MCF 10A (cell line): ENCODE results near the gene SRGAP3. TPM values are rescaled to one million over a fixed set of nuclear protein-coding genes. Genes with fewer than 3 reads are reported as not detected.

Experiments used
- BruUV-seq: library from RNA; stranded (reverse); fragments of 400-500 nt; replicated peaks from 2 replicates; lab custom pipeline; 2021; lab: Mats Ljungman, UMichigan
- CTCF ChIA-PET: fragments of 300-600 bp; sonication (Branson Sonifier 250); formaldehyde crosslinking; extraction: SDS; loops from one replicate; lab custom pipeline; 2021; ENCODE audit warnings: antibody characterized with exemption, inconsistent platforms; lab: Yijun Ruan, JAX
- POLR2A ChIA-PET: fragments of 300-600, 350-650 bp; sonication (Branson Sonifier 250); formaldehyde crosslinking; extraction: SDS; loops from one replicate; lab custom pipeline; 2020; ENCODE audit warnings: antibody characterized with exemption, inconsistent platforms; lab: Yijun Ruan, JAX
- DNase-seq: peaks from one replicate; pipeline ENCODE4 v3.0.0-alpha.2; 2018; ENCODE audit not compliant: unreplicated experiment
- H3K27ac Mint-ChIP-seq: one replicate; pipeline ENCODE4 v1.8.0; 2022; ENCODE audit warnings: mild to moderate bottlenecking, low read depth, mixed read lengths; ENCODE audit not compliant: unreplicated experiment
- H3K27me3 Mint-ChIP-seq: one replicate; pipeline ENCODE4 v1.8.0; 2022; ENCODE audit warnings: mixed read lengths; ENCODE audit not compliant: insufficient read depth, unreplicated experiment
- H3K36me3 Mint-ChIP-seq: one replicate; pipeline ENCODE4 v1.8.0; 2022; ENCODE audit warnings: mild to moderate bottlenecking, moderate library complexity, mixed read lengths; ENCODE audit not compliant: insufficient read depth, unreplicated experiment
- H3K4me1 Mint-ChIP-seq: one replicate; pipeline ENCODE4 v1.8.0; 2022; ENCODE audit warnings: mixed read lengths; ENCODE audit not compliant: insufficient read depth, unreplicated experiment
- H3K4me3 Mint-ChIP-seq: one replicate; pipeline ENCODE4 v1.8.0; 2022; ENCODE audit warnings: mild to moderate bottlenecking, moderate library complexity, mixed read lengths; ENCODE audit not compliant: unreplicated experiment
- H3K9me3 Mint-ChIP-seq: one replicate; pipeline ENCODE4 v1.8.0; 2022; ENCODE audit warnings: mixed read lengths; ENCODE audit not compliant: unreplicated experiment
- intact Hi-C: fragments of 100-400 bp; cut with micrococcal nuclease; formaldehyde crosslinking; loops from 2 replicates; pipeline ENCODE4 v1.14.1; 2022
- total RNA-seq: library from RNA; stranded (reverse); gene quantifications from 2 replicates; pipeline ENCODE4 v1.2.3, GENCODE V29; 2022
- TF ChIP-seq, protein P1 (sequence below): fragments of 200-600 bp; IDR thresholded peaks from one replicate; pipeline ENCODE4 v1.8.0; 2022; ENCODE audit warnings: antibody characterized with exemption, mild to moderate bottlenecking; ENCODE audit not compliant: unreplicated experiment

SRGAP3 gene
- total RNA-seq, 1 experiment from 2014 or later: 19.8 TPM

DNA sequence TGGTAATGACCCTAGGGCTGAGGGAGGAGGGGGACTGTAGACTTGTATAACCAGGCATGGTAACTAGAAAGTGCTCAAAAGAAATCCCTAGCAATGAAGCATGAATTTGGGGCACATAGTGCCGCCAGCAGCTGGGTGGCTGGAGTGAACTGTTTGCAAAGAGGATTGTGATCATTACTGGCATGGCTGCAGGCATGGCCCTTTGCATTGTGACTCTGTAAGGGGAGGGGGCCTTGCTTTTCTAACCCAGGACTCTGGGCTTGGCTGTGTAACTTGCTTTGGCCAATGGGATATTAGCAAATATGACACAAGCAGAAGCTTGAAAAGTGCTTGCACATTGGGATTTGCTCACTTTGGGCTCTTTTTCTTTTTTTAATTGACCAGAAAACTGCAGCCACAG is 173.7 kb downstream of the SRGAP3 start:
- DNase-seq: no peak
- intact Hi-C loops: no loop called here
- ChIA-PET CTCF (interaction anchor here (1.4 kb wide), 1 partner anchor 226 kb away, joined by 5 read pairs; no protein-coding TSS in a partner anchor), POLR2A (no interaction called here)
- no peaks in the 10 kb centered on the region for H3K9me3 Mint-ChIP-seq
- H3K27ac Mint-ChIP-seq: no peak overlapping the region
- H3K4me1 Mint-ChIP-seq: peaks cover 16% of the 10 kb centered on the region
- no peaks in the 10 kb centered on the region for H3K27me3 Mint-ChIP-seq
- no TSS peak for BruUV-seq
- no peak overlapping the region for H3K4me3 Mint-ChIP-seq
- H3K36me3 Mint-ChIP-seq: peaks cover 26% of the 10 kb centered on the region
- TF ChIP-seq, protein P1, sequence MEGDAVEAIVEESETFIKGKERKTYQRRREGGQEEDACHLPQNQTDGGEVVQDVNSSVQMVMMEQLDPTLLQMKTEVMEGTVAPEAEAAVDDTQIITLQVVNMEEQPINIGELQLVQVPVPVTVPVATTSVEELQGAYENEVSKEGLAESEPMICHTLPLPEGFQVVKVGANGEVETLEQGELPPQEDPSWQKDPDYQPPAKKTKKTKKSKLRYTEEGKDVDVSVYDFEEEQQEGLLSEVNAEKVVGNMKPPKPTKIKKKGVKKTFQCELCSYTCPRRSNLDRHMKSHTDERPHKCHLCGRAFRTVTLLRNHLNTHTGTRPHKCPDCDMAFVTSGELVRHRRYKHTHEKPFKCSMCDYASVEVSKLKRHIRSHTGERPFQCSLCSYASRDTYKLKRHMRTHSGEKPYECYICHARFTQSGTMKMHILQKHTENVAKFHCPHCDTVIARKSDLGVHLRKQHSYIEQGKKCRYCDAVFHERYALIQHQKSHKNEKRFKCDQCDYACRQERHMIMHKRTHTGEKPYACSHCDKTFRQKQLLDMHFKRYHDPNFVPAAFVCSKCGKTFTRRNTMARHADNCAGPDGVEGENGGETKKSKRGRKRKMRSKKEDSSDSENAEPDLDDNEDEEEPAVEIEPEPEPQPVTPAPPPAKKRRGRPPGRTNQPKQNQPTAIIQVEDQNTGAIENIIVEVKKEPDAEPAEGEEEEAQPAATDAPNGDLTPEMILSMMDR: no peak

DNA sequence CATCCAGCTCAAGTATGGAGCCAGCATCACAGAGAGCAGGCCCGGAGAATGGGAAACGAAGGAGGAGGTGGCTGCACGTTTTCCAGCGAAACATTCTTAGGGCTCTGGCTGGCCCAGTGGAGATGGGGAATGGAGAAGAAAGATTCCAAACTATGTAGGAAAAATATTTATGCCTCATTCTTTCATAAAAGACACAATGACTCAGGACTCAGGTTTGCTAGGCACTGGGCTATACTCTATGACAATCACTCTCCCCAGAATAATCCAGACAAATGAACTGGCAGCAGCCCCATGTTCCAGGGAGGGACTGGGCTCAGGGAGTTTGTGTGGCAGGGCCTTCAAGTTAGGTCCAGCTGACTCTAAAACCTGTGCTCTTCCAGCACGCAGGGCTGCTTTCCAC is 175.4 kb downstream of the SRGAP3 start:
- ChIA-PET CTCF (interaction anchor here (1.2 kb wide), 1 partner anchor 175 kb away, joined by 5 read pairs; the partner anchor contains the start of gene SRGAP3), POLR2A (no interaction called here)
- H3K27ac Mint-ChIP-seq: no peak overlapping the region
- BruUV-seq: no TSS peak
- TF ChIP-seq, protein P1: no peak
- intact Hi-C loops: no loop called here
- no peak overlapping the region for H3K4me3 Mint-ChIP-seq
- peaks cover 13% of the 10 kb centered on the region for H3K36me3 Mint-ChIP-seq
- H3K9me3 Mint-ChIP-seq: no peaks in the 10 kb centered on the region
- no peak for DNase-seq
- no peaks in the 10 kb centered on the region for H3K27me3 Mint-ChIP-seq
- H3K4me1 Mint-ChIP-seq: peaks cover 2% of the 10 kb centered on the region

DNA sequence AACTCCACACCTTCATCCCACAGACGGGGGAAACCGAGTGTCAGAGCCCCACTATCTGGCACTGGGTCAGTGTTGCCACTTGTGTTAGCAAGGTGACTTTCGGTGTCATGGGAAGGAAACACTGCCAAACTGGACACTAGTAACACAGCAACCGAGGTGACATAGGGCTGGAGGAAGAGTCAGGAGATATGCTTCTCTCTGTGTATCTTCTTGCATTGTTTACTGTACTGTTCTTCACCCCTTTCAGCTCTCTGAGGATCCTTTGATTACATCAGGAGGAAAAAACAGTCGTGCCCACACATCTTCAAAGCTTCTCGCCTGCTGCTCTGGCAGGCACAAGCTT is 176.8 kb downstream of the SRGAP3 start:
- H3K27me3 Mint-ChIP-seq: no peaks in the 10 kb centered on the region
- POLR2A ChIA-PET: interaction anchor here (1.2 kb wide), 1 partner anchor 103 kb away, joined by 3 read pairs; no protein-coding TSS in a partner anchor
- BruUV-seq: no TSS peak
- intact Hi-C loops: no loop called here
- no peak for DNase-seq
- TF ChIP-seq, protein P1: no peak
- H3K27ac Mint-ChIP-seq: no peak overlapping the region
- H3K4me1 Mint-ChIP-seq: no peaks in the 10 kb centered on the region
- H3K9me3 Mint-ChIP-seq: no peaks in the 10 kb centered on the region
- CTCF ChIA-PET: interaction anchor here (1.0 to 1.8 kb wide), 2 partner anchors 230 to 409 kb away, joined by 3 to 7 read pairs; no protein-coding TSS in a partner anchor
- no peak overlapping the region for H3K4me3 Mint-ChIP-seq
- H3K36me3 Mint-ChIP-seq: peaks cover 13% of the 10 kb centered on the region

DNA sequence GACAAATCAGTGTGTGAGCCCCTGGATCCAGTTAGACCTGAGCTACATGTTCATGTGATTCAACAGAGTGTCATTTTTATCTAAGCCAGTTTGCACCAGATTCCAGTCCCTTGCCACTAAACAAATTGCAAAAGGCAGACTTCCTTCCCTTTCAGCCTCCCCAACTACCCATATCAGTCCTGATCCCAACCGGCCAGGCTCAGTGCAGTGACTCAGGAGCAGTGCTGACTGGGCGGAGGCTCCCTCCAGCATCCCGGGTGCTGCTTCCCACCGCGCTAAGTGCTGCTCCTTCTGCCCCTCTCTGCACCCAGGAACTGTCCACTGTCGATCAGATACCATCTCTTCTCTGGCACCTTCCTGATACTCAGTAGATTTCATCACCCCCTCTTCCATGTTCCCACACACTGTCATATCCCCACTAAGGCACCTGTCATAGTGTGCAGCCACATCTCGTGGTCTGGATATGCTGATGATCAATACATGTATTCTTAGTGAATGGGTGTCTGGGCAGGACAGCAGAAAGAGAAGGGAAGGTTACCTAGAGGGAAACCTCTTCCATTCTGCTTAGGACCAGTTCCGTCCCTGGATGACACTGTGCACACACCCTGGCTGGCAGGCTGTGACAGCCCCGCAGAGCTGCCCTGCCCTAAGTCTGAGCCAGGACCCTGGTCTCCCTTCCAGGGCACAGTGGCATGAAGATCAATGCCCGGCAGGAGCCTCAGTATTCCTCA is 177.3 kb downstream of the SRGAP3 start:
- no peak for DNase-seq
- CTCF ChIA-PET: interaction anchor here (0.6 to 1.8 kb wide), 3 partner anchors 231 to 408 kb away, joined by 3 to 7 read pairs (median 3); no protein-coding TSS in a partner anchor
- no peaks in the 10 kb centered on the region for H3K27me3 Mint-ChIP-seq
- TF ChIP-seq, protein P1: no peak
- POLR2A ChIA-PET: interaction anchor here (1.2 kb wide), 1 partner anchor 103 kb away, joined by 3 read pairs; no protein-coding TSS in a partner anchor
- no TSS peak for BruUV-seq
- no peaks in the 10 kb centered on the region for H3K4me1 Mint-ChIP-seq
- intact Hi-C loops: no loop called here
- no peak overlapping the region for H3K4me3 Mint-ChIP-seq
- peaks cover 13% of the 10 kb centered on the region for H3K36me3 Mint-ChIP-seq
- no peak overlapping the region for H3K27ac Mint-ChIP-seq
- H3K9me3 Mint-ChIP-seq: no peaks in the 10 kb centered on the region
